GM15510 (cell line): ENCODE measurements around the gene CMTM3.

Source experiments
- POLR2A ChIP-seq: IDR thresholded peaks from 3 replicates; pipeline ENCODE4 v1.6.1; 2011; ENCODE audit warnings: borderline replicate concordance; ENCODE audit not compliant: insufficient read length; ENCODE audit errors: extremely low read depth

Gene CMTM3

GRCh38 chr16:66658143-66658859 is 53.8 kb downstream of the CMTM3 start:
- TF ChIP-seq POLR2A = no peak

- TF ChIP-seq POLR2A = no peak
Observed at GRCh38 chr16:66658860-66659190, 54.3 kb downstream of the CMTM3 start.

- no peak for TF ChIP-seq POLR2A
Observed at GRCh38 chr16:66660422-66661209, 56.1 kb downstream of the CMTM3 start.

GRCh38 chr16:66661210-66661560 is 56.7 kb downstream of the CMTM3 start:
- no peak for TF ChIP-seq POLR2A

- TF ChIP-seq POLR2A = no peak
Observed at GRCh38 chr16:66662445-66663194, 58.1 kb downstream of the CMTM3 start.
